B cell (primary cell): Measurements from ENCODE around the gene PRRT3. TPM values are rescaled to one million over a fixed set of nuclear protein-coding genes. Genes with fewer than 3 reads are reported as not detected.
"Not testable (repeated sequence)": the region's sequence is repeated elsewhere in the genome, so short reads cannot be mapped to it uniquely, and the experiment has no call there.

ENCODE experiments used
- ATAC-seq: fragments of 200-7000 bp; cut with Tn5 transposase; one replicate; pipeline ENCODE4 v1.10.0; 2021; ENCODE audit warnings: low read depth, mild to moderate bottlenecking, moderate number of reproducible peaks, moderate library complexity
- CTCF ChIA-PET: fragments of 350-600 bp; sonication (Branson Sonifier 250); formaldehyde crosslinking; loops from one replicate; lab custom pipeline; 2021; ENCODE audit warnings: antibody characterized with exemption, inconsistent platforms; lab: Charles Lee
- POLR2A ChIA-PET: fragments of 350-600 bp; sonication (Branson Sonifier 250); formaldehyde crosslinking; loops from one replicate; lab custom pipeline; 2021; ENCODE audit warnings: antibody characterized with exemption; lab: Charles Lee
- DNase-seq: peaks from one replicate; pipeline ENCODE4 v3.0.0; 2013
- H2AFZ ChIP-seq: 2 replicates; pipeline ENCODE4 v1.6.1; 2012; ENCODE audit warnings: mild to moderate bottlenecking, low read depth, low read length; ENCODE audit not compliant: insufficient read depth, poor library complexity, severe bottlenecking
- H3K27ac ChIP-seq, 2 donors: 1 replicate in 1 of 2; 2 replicates in 1 of 2; pipeline ENCODE4 v1.5.1; 2012 to 2013; ENCODE audit warnings: low read length in 2 of 2, mild to moderate bottlenecking in 2 of 2, moderate library complexity in 1 of 2
- H3K27me3 ChIP-seq, 4 experiments: fragments of 200-600 bp in 1 of 4; sonication (generic) in 1 of 4; replicated peaks in 1 of 4; 1 replicate in 2 of 4; 2 replicates in 2 of 4; pipeline versions ENCODE4 v1.6.1 to v1.7.0; 2013 to 2016; ENCODE audit warnings: low read length in 3 of 4, mild to moderate bottlenecking in 2 of 4, mixed read lengths in 1 of 4, moderate library complexity in 1 of 4; ENCODE audit not compliant: insufficient read depth in 4 of 4, control insufficient read depth in 3 of 4; ENCODE audit errors: control extremely low read depth in 1 of 4
- H3K36me3 ChIP-seq, 2 experiments: replicated peaks in 1 of 2; 1 replicate in 1 of 2; 2 replicates in 1 of 2; pipeline versions ENCODE4 v1.6.1 to v1.7.1; 2013; ENCODE audit warnings: low read length in 1 of 2; ENCODE audit not compliant: insufficient read depth in 2 of 2, control insufficient read depth in 1 of 2; ENCODE audit errors: control extremely low read depth in 1 of 2, extremely low read depth in 1 of 2
- H3K4me1 ChIP-seq, 2 donors: fragments of 200-600 bp in 1 of 2; sonication (generic) in 1 of 2; 1 replicate in 1 of 2; 2 replicates in 1 of 2; pipeline versions ENCODE4 v1.5.1 to v1.6.1; 2013 to 2017; ENCODE audit warnings: low read length in 2 of 2; ENCODE audit not compliant: control insufficient read depth in 2 of 2, insufficient read depth in 2 of 2
- H3K4me2 ChIP-seq: replicated peaks from 2 replicates; pipeline ENCODE3; 2012; ENCODE audit warnings: mild to moderate bottlenecking, low read depth, low read length; ENCODE audit not compliant: poor library complexity, severe bottlenecking
- H3K4me3 ChIP-seq, 5 experiments: fragments of 200-600 bp in 1 of 5; sonication (generic) in 1 of 5; 1 replicate in 3 of 5; 2 replicates in 2 of 5; pipeline versions ENCODE4 v1.5.1 to v1.7.0; 2011 to 2016; ENCODE audit warnings: low read length in 4 of 5, mild to moderate bottlenecking in 4 of 5, low read depth in 2 of 5, control low read depth in 1 of 5, moderate library complexity in 1 of 5; ENCODE audit not compliant: insufficient read depth in 1 of 5; ENCODE audit errors: control extremely low read depth in 1 of 5, extremely low read depth in 1 of 5
- H3K79me2 ChIP-seq: fragments of 200-600 bp; sonication (generic); one replicate; pipeline ENCODE4 v1.6.0; 2016; ENCODE audit warnings: low read length; ENCODE audit not compliant: control insufficient read depth, insufficient read depth
- H3K9ac ChIP-seq: fragments of 200-600 bp; sonication (generic); 2 replicates; pipeline ENCODE4 v1.6.1; 2017; ENCODE audit warnings: mild to moderate bottlenecking, low read length, moderate library complexity
- H3K9me3 ChIP-seq, 3 donors: one replicate each; pipeline versions ENCODE4 v1.6.1 to v1.7.1; 2013; ENCODE audit warnings: low read length in 2 of 3; ENCODE audit not compliant: control insufficient read depth in 2 of 3, insufficient read depth in 1 of 3; ENCODE audit errors: control extremely low read depth in 1 of 3
- H4K20me1 ChIP-seq: 2 replicates; pipeline ENCODE4 v1.6.0; 2012; ENCODE audit warnings: mild to moderate bottlenecking, low read length; ENCODE audit not compliant: insufficient read depth, control insufficient read depth, poor library complexity, severe bottlenecking
- H3K27ac Mint-ChIP-seq: one replicate; pipeline ENCODE4 v1.8.0; 2021; ENCODE audit warnings: mixed read lengths
- H3K27me3 Mint-ChIP-seq: one replicate; pipeline ENCODE4 v1.8.0; 2021; ENCODE audit warnings: mixed read lengths
- H3K4me1 Mint-ChIP-seq: one replicate; pipeline ENCODE4 v1.8.0; 2021; ENCODE audit warnings: mixed read lengths
- H3K4me3 Mint-ChIP-seq: one replicate; pipeline ENCODE4 v1.8.0; 2021; ENCODE audit warnings: mixed read lengths
- H3K9me3 Mint-ChIP-seq: one replicate; pipeline ENCODE4 v1.8.0; 2022; ENCODE audit warnings: mixed read lengths; ENCODE audit not compliant: insufficient read depth
- CTCF ChIP-seq: fragments of 200-600 bp; IDR thresholded peaks from one replicate; pipeline ENCODE4 v1.8.0; 2022; ENCODE audit warnings: antibody characterized with exemption, mild to moderate bottlenecking
- EZH2 ChIP-seq: IDR thresholded peaks from 2 replicates; pipeline ENCODE4 v1.6.1; 2012; ENCODE audit warnings: borderline replicate concordance, low read depth, mild to moderate bottlenecking, moderate library complexity, low read length; ENCODE audit not compliant: insufficient read depth, poor library complexity, severe bottlenecking
- WGBS: methylation state at CpG from one replicate; pipeline ENCODE4 v1.1.5; 2013; ENCODE audit warnings: missing lambda C conversion rate; ENCODE audit not compliant: insufficient coverage; 5-methylcytosine and 5-hydroxymethylcytosine counted together
- intact Hi-C: fragments of 100-400 bp; cut with micrococcal nuclease; formaldehyde crosslinking; loops from one replicate; pipeline ENCODE4 v1.10.0; 2022
- polyA plus RNA-seq: library from polyadenylated mRNA; depleted of rRNA; stranded (reverse); fragments of >200 nt; gene quantifications from 2 replicates; pipeline ENCODE4 v1.2.3, GENCODE V29; 2012
- total RNA-seq, 2 donors: library from RNA; stranded (reverse); fragments of 120-200 nt in 1 of 2; gene quantifications; 1 replicate in 1 of 2; 2 replicates in 1 of 2; pipeline versions ENCODE4 v1.2.3 to v1.2.4, GENCODE V29; 2013 to 2022

Gene PRRT3
- total and polyA plus RNA-seq, 2 donors (not counting 1 experiment from before 2014, with no cell fraction given), result 1.7 to 3.9 TPM

GRCh38 chr3:9897408-9898372 is 54.5 kb downstream of the PRRT3 start:
- Histone ChIP-seq H2AFZ (no peak overlapping the region), H3K9ac (no peak overlapping the region), H3K27me3 (no peaks in the 10 kb centered on the region), H3K4me2 (no peak overlapping the region), H4K20me1 (no peaks in the 10 kb centered on the region), H3K4me3 (no peak overlapping the region), H3K27ac (peak overlapping the region in 1 of 2 donors; percentile 3), H3K9me3 (no peaks in the 10 kb centered on the region), H3K36me3 (peaks cover 3 to 11% of the 10 kb centered on the region in 2 experiments), H3K4me1 (peaks cover 5 to 12% of the 10 kb centered on the region in 2 donors), H3K79me2 (peaks cover 61% of the 10 kb centered on the region)
- ChIA-PET POLR2A (no interaction called here), CTCF (no interaction called here)
- DNase-seq, result no peak
- Mint-ChIP-seq H3K4me3 (no peak overlapping the region), H3K9me3 (no peaks in the 10 kb centered on the region), H3K27ac (peak overlapping the region; percentile 62), H3K4me1 (peaks cover 26% of the 10 kb centered on the region), H3K27me3 (no peaks in the 10 kb centered on the region)
- intact Hi-C loops, result no loop called here
- no peak for ATAC-seq
- no peak for TF ChIP-seq EZH2
- TF ChIP-seq CTCF, result no peak
- 76% methylated on average over 3 of the region's 4 CpGs for WGBS

- peak overlapping the region; percentile 72 for H3K27ac Mint-ChIP-seq
- POLR2A ChIA-PET, H3K4me3 Mint-ChIP-seq, intact Hi-C loops, H3K9me3 Mint-ChIP-seq, ATAC-seq, CTCF ChIA-PET, DNase-seq, H3K4me3 ChIP-seq, H3K9ac ChIP-seq, H3K27me3 Mint-ChIP-seq, H4K20me1 ChIP-seq, H3K4me2 ChIP-seq, H3K27me3 ChIP-seq, H3K9me3 ChIP-seq, H2AFZ ChIP-seq: not testable (repeated sequence)
- 100% methylated on average over 4 of the region's 10 CpGs for WGBS
- Histone ChIP-seq H3K79me2 (peaks cover 69% of the 10 kb centered on the region), H3K36me3 (peaks cover 3 to 16% of the 10 kb centered on the region in 2 experiments), H3K27ac (peak overlapping the region in 1 of 2 donors; percentile 15), H3K4me1 (peaks cover 8 to 13% of the 10 kb centered on the region in 2 donors)
- H3K4me1 Mint-ChIP-seq, result peaks cover 30% of the 10 kb centered on the region
Measured at GRCh38 chr3:9896755-9897407, 55.3 kb downstream of the PRRT3 start.

DNA sequence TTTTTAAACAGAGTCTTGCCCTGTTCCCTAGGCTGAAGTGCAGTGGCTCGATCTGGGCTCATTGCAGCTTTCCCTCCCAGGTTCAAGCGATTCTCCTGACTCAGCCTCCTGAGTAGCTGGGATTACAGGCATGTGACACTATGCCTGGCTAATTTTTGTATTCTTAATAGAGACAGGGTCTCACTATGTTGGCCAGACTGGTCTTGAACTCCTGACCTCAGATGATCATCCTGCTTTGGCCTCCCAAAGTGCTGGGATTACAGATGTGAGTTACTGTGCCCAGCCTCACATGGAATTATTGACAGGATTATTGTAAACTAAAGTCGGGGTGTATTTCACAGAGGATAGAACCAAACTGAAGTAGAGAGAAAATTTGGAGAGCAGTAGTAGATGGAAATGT is 56.5 kb downstream of the PRRT3 start:
- H3K4me3 Mint-ChIP-seq, POLR2A ChIA-PET, H3K27me3 Mint-ChIP-seq, H3K9ac ChIP-seq, H3K9me3 ChIP-seq, H3K27me3 ChIP-seq, H3K4me2 ChIP-seq, H3K4me3 ChIP-seq, H2AFZ ChIP-seq, intact Hi-C loops, ATAC-seq, H4K20me1 ChIP-seq, H3K9me3 Mint-ChIP-seq, DNase-seq, H3K27ac Mint-ChIP-seq: not testable (repeated sequence)
- WGBS, result 100% methylated on average over 3 of the region's 3 CpGs
- peaks cover 3 to 16% of the 10 kb centered on the region in 2 experiments for H3K36me3 ChIP-seq
- peak overlapping the region in 1 of 2 donors; percentile 42 for H3K27ac ChIP-seq
- H3K4me1 ChIP-seq, result peaks cover 14 to 22% of the 10 kb centered on the region in 2 donors
- CTCF ChIA-PET, result interaction anchor here (0.7 kb wide), 1 partner anchor 37 kb away, joined by 3 read pairs; no protein-coding TSS in a partner anchor
- peaks cover 38% of the 10 kb centered on the region for H3K4me1 Mint-ChIP-seq
- H3K79me2 ChIP-seq, result peaks cover 81% of the 10 kb centered on the region
